Effector CD8-positive, alpha-beta T cell (primary cell): Measurements from ENCODE around the gene SLC39A11.

ENCODE experiments used
- DNase-seq: peaks from one replicate; lab custom pipeline; 2025; lab: John Stamatoyannopoulos, UW

Gene SLC39A11

DNA sequence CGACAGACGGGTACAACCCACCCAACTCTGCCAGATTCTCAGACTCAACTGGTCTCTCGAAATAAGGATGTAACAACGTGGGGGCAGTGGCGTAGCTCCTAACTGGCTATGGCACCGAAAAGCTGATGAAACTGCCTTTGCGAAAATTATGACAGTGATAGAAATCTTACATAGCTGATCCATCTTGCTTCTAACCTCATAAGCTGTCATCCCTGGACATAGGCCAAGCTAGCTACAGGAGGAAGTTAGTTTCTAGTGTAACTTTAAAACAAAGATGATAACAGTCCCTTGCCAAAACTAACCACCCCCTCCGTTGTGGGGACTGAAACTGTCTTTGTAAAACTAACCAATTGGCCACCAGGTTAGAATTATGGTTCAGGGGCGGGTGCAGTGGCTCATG is 220.1 kb downstream of the SLC39A11 start:
- no peak for DNase-seq

GRCh38 chr17:72870367-72870985 is 222.0 kb downstream of the SLC39A11 start:
- DNase-seq, result no peak

GRCh38 chr17:72869630-72870029 is 222.9 kb downstream of the SLC39A11 start:
- DNase-seq, result no peak

DNA sequence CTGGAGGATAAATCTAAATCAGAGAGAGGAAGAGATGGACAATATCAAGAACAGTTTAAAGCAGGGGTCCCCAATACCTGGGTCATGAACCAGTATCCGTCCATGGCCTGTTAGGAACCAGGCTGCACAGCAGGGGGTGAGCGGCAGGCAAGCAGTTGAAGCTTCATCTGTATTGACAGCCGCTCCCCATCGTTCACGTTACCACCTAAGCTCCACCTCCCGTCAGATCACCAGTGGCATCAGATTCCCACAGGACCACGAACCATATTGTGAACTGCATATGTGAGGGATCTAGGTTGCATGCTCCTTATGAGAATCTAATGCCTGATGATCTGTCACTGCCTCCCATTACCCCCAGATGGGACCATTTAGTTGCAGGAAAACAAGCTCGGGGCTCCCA is 226.5 kb downstream of the SLC39A11 start:
- no peak for DNase-seq

- DNase-seq, result no peak
Measured at GRCh38 chr17:72863526-72864211, 228.8 kb downstream of the SLC39A11 start.

- no peak for DNase-seq
Measured at GRCh38 chr17:72862276-72862999, 230.1 kb downstream of the SLC39A11 start.

DNA sequence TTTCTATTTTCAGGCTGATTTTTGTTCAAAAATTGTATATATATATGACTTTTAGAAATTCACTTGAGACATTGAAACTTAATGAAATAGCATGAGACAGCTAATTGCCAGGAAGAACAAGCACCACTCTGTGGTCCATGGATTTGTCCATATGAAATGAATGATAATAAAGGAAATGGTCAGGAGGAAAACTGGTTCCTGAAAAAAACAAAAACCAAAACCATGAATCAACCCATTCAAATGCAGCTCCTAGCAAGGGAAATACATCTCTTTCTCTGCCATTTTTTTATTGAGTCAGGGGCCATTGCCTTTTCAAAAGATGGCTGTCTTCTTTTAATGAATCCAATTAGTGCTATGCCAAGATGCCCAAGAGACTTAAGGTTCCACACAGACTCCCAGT is 230.7 kb downstream of the SLC39A11 start:
- DNase-seq, result no peak

GRCh38 chr17:72860778-72861177 is 231.7 kb downstream of the SLC39A11 start:
- no peak for DNase-seq

DNA sequence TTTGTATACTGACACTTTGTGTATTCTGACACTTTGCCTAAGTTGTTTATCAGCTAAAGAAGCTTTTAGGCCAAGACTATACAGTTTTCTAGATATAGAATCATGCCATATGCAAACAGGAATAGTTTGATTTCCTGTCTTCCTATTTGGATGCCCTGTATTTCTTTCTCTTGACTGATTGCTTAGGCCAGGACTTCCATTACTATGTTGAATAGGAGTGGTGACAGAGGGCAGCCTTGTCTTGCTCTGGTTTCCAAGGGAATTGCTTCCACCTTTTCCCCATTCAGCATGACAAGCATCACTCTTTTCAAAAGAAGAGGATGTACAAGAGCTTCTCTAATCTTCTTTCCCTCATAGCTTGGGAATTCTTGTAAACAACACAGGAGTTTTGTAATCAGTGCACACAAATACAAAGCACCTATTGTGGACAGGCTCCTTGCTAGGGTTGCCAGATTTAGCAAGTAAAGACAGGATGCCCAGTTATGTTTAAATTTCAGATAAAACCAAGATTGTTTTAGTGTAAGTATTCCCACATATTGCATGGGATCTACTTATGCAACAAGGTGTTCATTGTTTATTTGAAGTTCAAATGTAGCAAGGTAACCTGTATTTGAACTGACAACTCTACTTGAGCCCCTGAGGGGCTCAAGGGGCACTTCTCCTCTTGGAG is 233.5 kb downstream of the SLC39A11 start:
- DNase-seq, result no peak

DNA sequence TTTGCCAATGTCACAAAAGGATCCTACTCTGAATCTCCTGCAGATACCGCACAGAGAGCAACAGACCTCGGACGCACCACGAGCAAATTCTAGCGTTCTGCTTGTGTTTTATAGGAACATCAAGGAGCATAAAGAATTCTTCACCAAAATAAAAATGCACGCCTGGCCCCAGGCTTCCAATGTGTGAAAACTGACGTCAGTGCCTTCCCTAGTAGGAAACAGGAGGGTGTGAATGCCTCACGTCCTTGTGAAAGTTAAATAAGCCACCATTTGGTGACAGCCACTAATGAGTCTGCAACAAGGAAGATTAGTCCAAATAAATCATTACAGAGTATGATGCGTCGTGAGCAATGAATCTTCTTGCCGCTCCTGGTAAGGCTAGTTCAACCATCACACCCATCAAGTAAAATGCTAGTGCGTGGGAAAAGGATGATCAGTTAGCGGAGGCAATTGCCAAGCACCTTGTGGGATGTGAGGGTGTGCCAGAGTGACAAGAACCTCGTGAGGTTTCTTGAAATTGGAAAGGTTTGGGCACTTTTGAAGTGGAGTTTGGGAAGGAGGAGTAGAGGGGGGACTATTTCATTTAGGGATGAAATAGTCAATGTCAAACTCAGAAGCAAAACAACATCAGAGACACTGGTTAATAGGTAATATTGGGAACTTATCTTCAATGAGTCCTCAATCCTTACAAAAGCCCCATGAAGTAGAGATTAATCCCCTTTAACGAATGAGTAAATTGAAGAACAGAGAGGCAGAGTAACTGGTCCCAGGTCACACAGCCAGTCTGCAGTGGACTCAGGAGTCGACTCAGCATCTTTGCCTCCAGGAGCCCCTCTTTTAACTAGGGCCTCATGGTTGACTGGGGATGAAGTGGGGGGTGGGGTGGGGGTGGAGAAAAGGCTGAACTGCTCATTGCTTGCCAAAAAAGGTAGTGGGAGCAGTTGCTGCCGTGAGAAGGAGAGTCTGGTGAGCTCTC is 238.8 kb downstream of the SLC39A11 start:
- no peak for DNase-seq

DNA sequence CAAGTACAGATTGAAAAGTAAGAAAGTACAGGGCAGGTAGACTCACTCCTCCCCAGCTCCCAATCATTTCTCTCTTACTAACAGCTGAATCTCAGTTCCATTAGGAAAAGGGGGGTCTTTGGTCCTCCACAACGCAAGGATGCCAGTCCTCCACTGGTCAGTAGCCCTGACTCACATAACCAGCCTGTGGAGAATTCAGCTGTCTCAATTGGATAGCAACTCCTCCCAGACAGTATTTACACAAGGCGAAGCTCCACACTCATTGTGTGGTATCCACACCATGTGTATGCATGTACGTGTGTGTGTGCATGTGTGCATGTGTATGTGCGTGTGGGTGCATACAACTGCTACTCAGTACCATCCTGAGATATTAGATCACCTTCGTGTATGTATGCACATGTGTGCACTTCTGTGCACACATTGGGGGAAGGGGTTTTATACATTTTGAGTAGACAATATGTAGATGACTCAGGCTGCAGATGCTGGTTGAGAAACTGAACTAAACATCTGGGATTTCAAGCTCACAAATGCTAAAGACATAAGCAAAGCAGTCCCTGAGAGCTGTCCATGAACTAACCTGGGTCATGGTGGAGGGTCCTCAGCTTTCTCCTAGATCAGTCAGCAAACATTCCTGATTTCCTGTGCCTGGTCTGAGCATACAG is 240.1 kb downstream of the SLC39A11 start:
- DNase-seq, result no peak

GRCh38 chr17:72850410-72851118 is 241.9 kb downstream of the SLC39A11 start:
- no peak for DNase-seq

DNA sequence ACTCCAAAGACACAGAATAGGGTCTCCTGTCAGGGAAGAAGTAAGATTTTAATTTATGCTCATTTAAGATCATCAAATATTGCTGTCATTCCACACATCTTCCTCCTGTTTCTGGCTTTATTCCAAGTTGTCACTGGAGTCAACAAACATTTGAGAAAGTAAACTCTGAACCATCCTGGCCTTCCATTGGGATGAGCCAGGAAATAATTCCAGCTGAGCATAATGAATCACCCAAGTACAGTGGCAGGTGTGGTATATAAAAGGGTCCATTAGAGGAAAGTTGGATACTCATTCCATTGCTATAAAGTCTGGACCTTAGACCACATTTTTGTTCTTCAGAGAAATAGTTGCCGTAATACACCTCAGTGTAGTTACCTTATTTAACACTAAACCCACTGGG is 246.1 kb downstream of the SLC39A11 start:
- DNase-seq, result no peak

- DNase-seq, result no peak
Measured at GRCh38 chr17:72843591-72843990, 248.9 kb downstream of the SLC39A11 start.

GRCh38 chr17:72840019-72840418 is 252.5 kb downstream of the SLC39A11 start:
- DNase-seq, result no peak

GRCh38 chr17:72839131-72839725 is 253.3 kb downstream of the SLC39A11 start:
- no peak for DNase-seq

DNA sequence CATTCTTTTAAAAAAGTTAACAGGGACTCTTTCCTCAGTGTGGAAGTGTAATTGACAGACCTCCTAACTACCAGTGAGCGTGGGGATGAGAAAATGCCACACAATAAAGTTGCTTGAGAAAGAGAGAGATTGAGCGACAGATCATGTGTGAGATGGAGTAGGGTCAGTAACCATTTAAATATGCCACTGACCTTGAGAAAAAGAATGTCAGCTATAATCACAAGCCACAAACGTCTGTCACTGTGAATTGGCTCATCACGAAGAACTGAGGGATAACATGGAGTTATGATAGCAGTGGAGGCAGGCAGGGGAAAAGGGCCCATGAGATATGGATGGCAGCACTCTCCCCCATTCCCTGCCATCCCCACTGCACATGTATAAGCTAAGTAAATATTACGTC is 253.9 kb downstream of the SLC39A11 start:
- DNase-seq, result no peak

- no peak for DNase-seq
Measured at GRCh38 chr17:72838068-72838467, 254.4 kb downstream of the SLC39A11 start.

DNA sequence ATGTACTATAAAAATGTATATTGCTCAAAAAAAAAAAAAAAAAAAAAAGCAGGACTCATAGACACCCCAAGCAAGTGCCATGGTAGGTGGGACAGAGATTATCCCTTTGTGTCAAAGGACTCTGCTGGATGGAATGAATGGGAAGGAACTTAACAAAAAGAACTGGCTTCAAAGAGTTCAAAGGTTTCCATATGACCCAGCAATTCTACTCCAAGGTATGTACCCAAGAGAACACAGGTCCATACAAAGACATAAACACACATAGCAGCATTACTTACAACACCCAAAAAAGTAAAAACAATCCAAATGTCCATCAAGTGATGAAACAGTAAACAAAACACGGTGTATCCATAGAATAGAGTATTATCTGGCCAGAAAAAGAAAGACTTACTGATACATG is 255.2 kb downstream of the SLC39A11 start:
- no peak for DNase-seq
